ENCODE results near the gene TAF11. TPM values are rescaled to one million over a fixed set of nuclear protein-coding genes. Genes with fewer than 3 reads are reported as not detected.

Gene TAF11
- polyA plus RNA-seq, 3 donors, result 22.9 to 29.9 (median 26.0) TPM

- H3K79me2 ChIP-seq (ENCODE audit: insufficient read depth, low read length), result no peaks in the 10 kb centered on the region
- H3K4me1 ChIP-seq (ENCODE audit: control insufficient read depth in 1 of 2, insufficient read depth in 2 of 2, low read length in 2 of 2), result no peaks in the 10 kb centered on the region
- no peaks in the 10 kb centered on the region for H3K27me3 ChIP-seq (ENCODE audit: control insufficient read depth in 2 of 2, insufficient read depth in 2 of 2, low read length in 2 of 2)
- H3K36me3 Mint-ChIP-seq, result peaks cover 65 to 72% of the 10 kb centered on the region in 2 donors
- no peak for TF ChIP-seq CTCF (IDR thresholded peaks at IDR 0.05)
- H3K4me1 Mint-ChIP-seq, result no peaks in the 10 kb centered on the region
- no peak overlapping the region for H3K27ac Mint-ChIP-seq
- H3K9me3 ChIP-seq (replicated peaks in 1 of 2; ENCODE audit: control insufficient read depth in 1 of 2, insufficient read depth in 1 of 2, low read length in 2 of 2), result no peaks in the 10 kb centered on the region
- H3K4me3 ChIP-seq (replicated peaks in 1 of 3; ENCODE audit: low read depth in 2 of 3, low read length in 3 of 3), result no peak overlapping the region
- DNase-seq, result no peak
- H3K36me3 ChIP-seq (replicated peaks in 1 of 2; ENCODE audit: control insufficient read depth in 1 of 2, insufficient read depth in 2 of 2, low read length in 2 of 2), result peaks cover 56 to 87% of the 10 kb centered on the region in 2 donors
- no peak overlapping the region for H2AFZ ChIP-seq (ENCODE audit: insufficient read depth, low read depth, low read length, poor library complexity, severe bottlenecking)
- no peaks in the 10 kb centered on the region for H3K9me3 Mint-ChIP-seq
- H3K4me3 Mint-ChIP-seq, result no peak overlapping the region
- WGBS (ENCODE audit: insufficient coverage), result 100% methylated on average over 3 of the region's 3 CpGs
- intact Hi-C loops (cut with micrococcal nuclease), result no loop called here
- no peak overlapping the region for H3K4me2 ChIP-seq (replicated peaks; ENCODE audit: extremely low read depth, low read length, poor library complexity, severe bottlenecking)
- peaks cover 0 to 1% (median 0%) of the 10 kb centered on the region in 3 donors for H3K27me3 Mint-ChIP-seq (ENCODE audit: low read depth in 3 of 3)
- no peak overlapping the region for H3K9ac ChIP-seq (ENCODE audit: insufficient read depth, low read length, poor library complexity, severe bottlenecking)
- no peak overlapping the region for H3K27ac ChIP-seq (ENCODE audit: low read depth in 1 of 2, low read length in 2 of 2)
- H4K20me1 ChIP-seq (ENCODE audit: insufficient read depth, low read length), result no peaks in the 10 kb centered on the region
Observed at GRCh38 chr6:34867484-34867883, 20.4 kb downstream of the TAF11 start.

GRCh38 chr6:34866509-34866908, 21.3 kb downstream of the TAF11 start:
- peaks cover 0 to 1% (median 0%) of the 10 kb centered on the region in 3 donors for H3K27me3 Mint-ChIP-seq (ENCODE audit: low read depth in 3 of 3)
- no peak for TF ChIP-seq CTCF (IDR thresholded peaks at IDR 0.05)
- H3K4me2 ChIP-seq (replicated peaks; ENCODE audit: extremely low read depth, low read length, poor library complexity, severe bottlenecking), result no peak overlapping the region
- no peaks in the 10 kb centered on the region for H4K20me1 ChIP-seq (ENCODE audit: insufficient read depth, low read length)
- H3K4me3 ChIP-seq (replicated peaks in 1 of 3; ENCODE audit: low read depth in 2 of 3, low read length in 3 of 3), result no peak overlapping the region
- H3K27me3 ChIP-seq (ENCODE audit: control insufficient read depth in 2 of 2, insufficient read depth in 2 of 2, low read length in 2 of 2), result no peaks in the 10 kb centered on the region
- WGBS (ENCODE audit: insufficient coverage), result no CpG with 5 or more reads among the region's 3 CpGs
- H3K4me1 ChIP-seq (ENCODE audit: control insufficient read depth in 1 of 2, insufficient read depth in 2 of 2, low read length in 2 of 2), result no peaks in the 10 kb centered on the region
- H3K36me3 ChIP-seq (replicated peaks in 1 of 2; ENCODE audit: control insufficient read depth in 1 of 2, insufficient read depth in 2 of 2, low read length in 2 of 2), result peaks cover 47 to 82% of the 10 kb centered on the region in 2 donors
- H2AFZ ChIP-seq (ENCODE audit: insufficient read depth, low read depth, low read length, poor library complexity, severe bottlenecking), result no peak overlapping the region
- H3K9me3 Mint-ChIP-seq, result no peaks in the 10 kb centered on the region
- DNase-seq, result no peak
- no peak overlapping the region for H3K27ac Mint-ChIP-seq
- H3K36me3 Mint-ChIP-seq, result peaks cover 59 to 65% of the 10 kb centered on the region in 2 donors
- H3K79me2 ChIP-seq (ENCODE audit: insufficient read depth, low read length), result no peaks in the 10 kb centered on the region
- intact Hi-C loops (cut with micrococcal nuclease), result no loop called here
- no peaks in the 10 kb centered on the region for H3K4me1 Mint-ChIP-seq
- no peaks in the 10 kb centered on the region for H3K9me3 ChIP-seq (replicated peaks in 1 of 2; ENCODE audit: control insufficient read depth in 1 of 2, insufficient read depth in 1 of 2, low read length in 2 of 2)
- no peak overlapping the region for H3K9ac ChIP-seq (ENCODE audit: insufficient read depth, low read length, poor library complexity, severe bottlenecking)
- H3K4me3 Mint-ChIP-seq, result no peak overlapping the region
- H3K27ac ChIP-seq (ENCODE audit: low read depth in 1 of 2, low read length in 2 of 2), result no peak overlapping the region
